GM12891 (cell line): ENCODE results near the gene ABCG4.

ENCODE experiments used
- DNase-seq: peaks from one replicate; pipeline ENCODE4 v3.0.0; 2011; ENCODE audit warnings: low spot score; ENCODE audit not compliant: insufficient read length
- FAIRE-seq: peaks from 2 replicates; lab custom pipeline; 2011; peaks lifted over from hg19 to GRCh38; lab: Jason Lieb, UNC
- PAX5 ChIP-seq: IDR thresholded peaks from 2 replicates; pipeline ENCODE4 v1.6.1; 2011; ENCODE audit warnings: low read length, moderate library complexity, mild to moderate bottlenecking; ENCODE audit not compliant: insufficient read depth, severe bottlenecking
- POLR2A ChIP-seq: IDR thresholded peaks from 2 replicates; pipeline ENCODE4 v1.6.1; 2011; ENCODE audit warnings: low read depth, low read length, control low read depth
- POLR2AphosphoS5 ChIP-seq: IDR thresholded peaks from 2 replicates; pipeline ENCODE4 v1.6.1; 2011; ENCODE audit warnings: low read depth, low read length, control low read depth
- POU2F2 ChIP-seq: IDR thresholded peaks from 2 replicates; pipeline ENCODE4 v1.6.1; 2011; ENCODE audit warnings: low read depth, mild to moderate bottlenecking, control low read depth, low read length, moderate library complexity
- SPI1 ChIP-seq: IDR thresholded peaks from 2 replicates; pipeline ENCODE4 v1.6.1; 2011; ENCODE audit warnings: low read depth, low read length, control low read depth
- TAF1 ChIP-seq: IDR thresholded peaks from 2 replicates; pipeline ENCODE4 v1.6.1; 2011; ENCODE audit warnings: low read depth, low read length, control low read depth

ABCG4 gene

DNA sequence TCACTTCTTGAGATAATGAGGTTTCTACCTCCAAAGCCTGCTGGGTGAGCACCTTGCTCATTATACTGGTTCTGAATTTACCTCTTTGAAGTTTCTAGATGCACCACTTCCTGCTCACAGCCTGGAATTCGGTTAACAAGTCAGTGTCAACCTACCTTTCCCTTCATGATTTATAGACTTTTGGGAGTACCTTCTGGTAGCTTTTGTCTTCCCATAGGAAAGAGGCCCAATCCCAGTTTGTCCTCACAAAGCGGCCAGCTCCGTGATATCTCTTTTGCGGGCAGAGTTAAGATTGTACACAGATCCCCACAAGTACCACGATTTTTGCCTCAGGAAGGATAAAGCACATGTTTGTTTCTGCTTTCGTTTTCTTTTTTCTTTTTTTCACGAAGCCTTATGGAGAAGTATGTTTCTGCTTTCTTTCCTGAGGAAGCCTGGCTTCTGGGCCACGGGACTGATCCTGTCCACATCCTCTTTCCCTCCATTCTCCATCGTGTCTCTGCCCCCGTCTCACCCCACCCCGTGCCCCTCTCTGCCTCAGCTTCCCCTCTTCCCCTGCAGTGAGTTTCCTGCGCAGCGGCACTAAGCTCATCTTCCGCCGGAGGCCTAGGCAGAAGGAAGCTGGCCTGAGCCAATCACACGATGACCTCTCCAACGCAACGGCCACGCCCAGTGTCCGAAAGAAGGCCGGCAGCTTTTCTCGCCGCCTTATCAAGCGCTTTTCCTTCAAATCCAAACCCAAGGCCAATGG, 33.2 kb upstream of the ABCG4 start:
- FAIRE-seq (no peak), DNase-seq (no peak)
- TF ChIP-seq SPI1, result no peak
- TF ChIP-seq PAX5, result no peak
- no peak for TF ChIP-seq POU2F2
- no peak for TF ChIP-seq POLR2A
- TF ChIP-seq POLR2AphosphoS5, result no peak
- no peak for TF ChIP-seq TAF1

DNA sequence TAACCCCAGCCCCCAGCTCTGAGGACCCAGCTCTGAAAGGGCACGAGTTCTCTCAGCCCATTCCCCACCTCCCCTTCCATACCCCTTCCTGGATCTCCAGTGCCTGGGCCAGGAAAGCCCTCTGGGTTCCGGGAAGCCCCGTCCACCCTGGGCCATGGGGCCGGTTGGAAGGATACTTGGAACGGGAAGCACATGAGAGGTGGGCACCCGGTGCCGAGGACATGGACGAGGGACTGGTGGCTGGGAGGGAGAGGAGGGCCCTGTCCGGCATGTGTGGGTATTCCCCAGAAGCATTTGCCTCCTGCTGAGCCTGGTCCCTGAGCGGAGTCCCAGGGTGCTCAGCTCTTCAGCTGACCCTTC, 32.6 kb upstream of the ABCG4 start:
- FAIRE-seq (no peak), DNase-seq (no peak)
- no peak for TF ChIP-seq POLR2A
- TF ChIP-seq POLR2AphosphoS5, result no peak
- TF ChIP-seq SPI1, result no peak
- TF ChIP-seq PAX5, result no peak
- TF ChIP-seq POU2F2, result no peak
- TF ChIP-seq TAF1, result no peak

DNA sequence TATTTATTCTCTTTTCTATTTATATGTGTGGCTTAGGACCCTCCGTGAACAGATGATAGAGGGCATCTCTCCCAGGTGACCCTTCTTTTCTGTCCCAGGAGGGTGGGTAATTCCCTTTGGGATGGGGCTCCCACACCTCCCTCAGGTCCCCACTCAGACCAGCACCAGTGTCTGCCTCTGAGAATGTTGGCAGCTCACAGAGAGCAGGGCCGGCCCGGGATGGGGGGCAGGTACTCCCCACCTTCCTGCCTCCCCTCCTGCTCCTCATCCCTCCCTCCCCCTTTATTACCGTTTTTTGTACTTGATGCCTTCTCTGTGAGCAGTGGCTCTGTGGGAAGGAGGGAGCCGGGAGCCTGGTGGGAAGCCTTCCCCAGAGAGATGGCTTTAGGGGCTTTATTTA, 32.3 kb upstream of the ABCG4 start:
- no peak for TF ChIP-seq TAF1
- TF ChIP-seq PAX5, result no peak
- no peak for FAIRE-seq
- DNase-seq, result no peak

DNA sequence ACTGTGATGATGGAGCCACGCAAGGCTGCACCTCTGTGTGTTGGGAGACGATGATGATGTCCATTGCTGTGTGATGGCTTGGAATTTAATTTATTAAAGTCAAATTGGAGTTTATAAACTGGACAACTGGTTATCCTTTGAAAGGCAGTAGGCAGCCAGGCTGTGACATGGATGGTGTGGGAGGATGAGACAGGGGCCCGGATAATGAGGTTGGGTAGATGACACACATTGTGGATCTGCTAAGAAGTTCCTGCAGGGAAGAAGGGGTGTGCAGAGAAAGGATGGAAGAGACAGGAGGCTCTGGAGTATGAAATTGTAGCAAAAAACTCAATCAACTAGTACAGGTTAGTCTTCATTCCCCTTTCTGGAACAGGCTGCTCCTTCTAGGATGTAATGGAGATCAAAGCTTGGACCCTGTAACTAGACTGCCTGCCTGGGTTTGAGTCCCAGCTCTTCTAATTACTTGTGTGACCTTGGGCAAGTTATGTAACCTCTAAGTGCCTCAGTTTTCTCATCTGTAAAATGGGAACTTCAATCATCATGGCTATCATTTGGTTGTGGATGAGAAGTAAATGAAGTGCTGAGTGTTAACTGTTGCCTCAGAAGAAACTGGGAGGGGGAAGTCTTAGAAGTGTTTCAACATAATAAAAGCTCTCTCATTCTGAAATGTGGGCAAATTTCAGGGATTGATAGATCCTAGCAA, 31.7 kb upstream of the ABCG4 start:
- TF ChIP-seq POLR2A (no peak), POLR2AphosphoS5 (no peak), SPI1 (no peak), POU2F2 (no peak), TAF1 (no peak), PAX5 (no peak)
- DNase-seq (no peak), FAIRE-seq (no peak)

DNA sequence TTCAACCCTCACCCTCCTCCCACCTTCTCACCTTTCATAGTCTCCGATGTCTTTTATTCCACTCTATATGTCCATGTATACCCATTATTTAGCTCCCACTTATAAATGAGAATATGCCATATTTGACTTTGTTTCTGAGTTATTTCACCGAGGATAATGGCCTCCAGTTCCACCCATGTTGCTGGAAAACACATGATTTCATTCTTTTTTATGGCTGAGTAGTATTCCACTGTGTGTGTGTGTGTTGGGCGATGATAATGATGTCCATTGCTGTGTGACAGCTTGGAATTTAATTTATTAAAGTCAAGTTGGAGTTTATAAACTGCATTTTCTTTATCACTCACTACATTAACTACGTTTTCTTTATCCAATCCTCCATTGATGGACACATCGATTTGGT, 30.6 kb upstream of the ABCG4 start:
- no peak for FAIRE-seq
- DNase-seq, result no peak
- no peak for TF ChIP-seq PAX5
- TF ChIP-seq SPI1, result no peak
- no peak for TF ChIP-seq TAF1
- no peak for TF ChIP-seq POLR2A
- no peak for TF ChIP-seq POU2F2
- no peak for TF ChIP-seq POLR2AphosphoS5

DNA sequence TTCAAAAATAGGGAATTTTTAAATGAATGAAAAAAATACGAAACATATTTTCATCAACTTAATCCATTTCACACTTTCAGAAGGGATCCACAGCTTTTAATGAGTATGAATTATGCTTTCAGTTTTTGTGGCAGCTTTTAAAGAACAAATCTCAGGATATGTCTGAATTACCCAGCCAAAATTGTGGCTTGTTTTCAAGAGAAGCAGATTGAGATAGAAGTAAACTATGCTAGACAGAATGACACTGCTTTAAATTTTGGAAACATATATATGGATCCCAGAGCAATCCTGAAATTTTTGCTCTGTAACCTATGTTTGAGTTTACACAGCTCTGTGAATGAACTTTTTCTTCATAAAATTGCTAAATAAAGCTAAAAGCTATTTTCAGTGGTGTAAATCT, 29.9 kb upstream of the ABCG4 start:
- FAIRE-seq, result no peak
- no peak for TF ChIP-seq POLR2AphosphoS5
- no peak for TF ChIP-seq PAX5
- TF ChIP-seq TAF1, result no peak
- no peak for TF ChIP-seq POLR2A
- TF ChIP-seq SPI1, result no peak
- TF ChIP-seq POU2F2, result no peak

DNA sequence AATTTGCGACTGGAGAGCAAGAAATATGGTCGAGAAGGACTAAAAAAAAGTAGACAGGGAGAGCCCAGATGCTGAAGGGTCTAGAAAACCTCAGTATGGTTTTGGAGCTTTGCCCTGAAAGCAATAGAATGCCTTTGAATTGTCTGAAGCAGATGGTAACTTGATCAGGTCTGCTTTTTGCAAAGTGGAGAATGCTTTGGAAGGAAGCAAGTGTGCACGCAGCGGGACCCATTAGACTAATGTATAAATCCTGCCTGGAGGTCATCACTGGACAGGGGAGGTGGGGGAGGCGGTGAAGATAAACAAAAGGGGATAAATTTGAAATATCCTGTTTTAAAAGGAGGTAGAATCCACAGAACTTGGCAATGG, 28.2 kb upstream of the ABCG4 start:
- DNase-seq, result no peak
- TF ChIP-seq PAX5 (no peak), SPI1 (no peak), POU2F2 (no peak), TAF1 (no peak), POLR2AphosphoS5 (no peak), POLR2A (no peak)
- FAIRE-seq, result no peak

More for the DNA sequence above, 29.9 kb upstream of the ABCG4 start:
- no peak for DNase-seq

DNA sequence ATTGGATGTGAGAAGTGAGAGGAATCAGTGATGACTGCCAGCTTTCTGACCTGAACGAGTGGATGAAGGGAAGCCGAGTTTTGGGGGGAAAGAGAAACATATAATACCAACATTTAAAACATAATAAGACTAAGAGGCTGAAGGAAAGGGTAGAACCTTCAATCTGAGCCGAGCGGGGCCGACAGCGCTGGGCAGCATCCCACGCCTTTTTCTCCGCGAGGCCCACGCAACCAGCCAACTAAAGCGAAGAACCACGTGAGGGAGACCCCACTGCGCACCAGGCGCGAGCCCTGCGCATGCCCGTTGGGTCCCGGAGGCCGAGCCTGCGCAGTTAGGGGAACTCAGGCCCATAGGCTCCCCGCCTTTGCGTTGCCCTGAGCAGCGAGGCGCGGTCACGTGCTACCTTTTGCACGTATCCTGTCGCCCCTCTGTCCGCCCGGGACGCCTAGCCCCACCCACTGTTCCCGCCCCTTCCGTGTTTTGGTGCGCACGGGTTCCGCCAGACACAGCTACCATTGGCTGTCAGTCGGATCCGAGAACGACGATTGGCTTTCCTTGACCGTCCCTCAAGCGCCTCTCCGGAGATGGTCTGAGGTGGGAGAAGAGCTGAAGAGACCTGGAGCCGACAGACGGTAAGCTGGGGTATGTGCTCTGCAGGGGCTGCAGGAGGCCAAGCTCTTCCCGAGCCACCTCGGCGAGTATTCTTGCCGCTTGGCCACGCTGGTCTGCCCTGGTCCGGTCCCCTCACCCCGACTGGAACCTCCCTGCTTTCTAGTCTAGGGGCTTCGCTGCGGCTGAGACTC, 27.6 kb upstream of the ABCG4 start, which contains the start of gene HINFP:
Gene HINFP (plus strand): TSS at position 573 of the 803 bp plus-strand sequence. CDS start 5,365 bp downstream, outside the sequence.
- TF ChIP-seq TAF1, result peak; percentile 72
- peak; percentile 34; the same call in 1 of the 2 replicates for TF ChIP-seq SPI1
- TF ChIP-seq POLR2AphosphoS5, result peak; percentile 67
- no peak for TF ChIP-seq PAX5
- peak; percentile 64; the same call in 1 of the 2 replicates for TF ChIP-seq POLR2A
- FAIRE-seq (peak; percentile 100), DNase-seq (peak; percentile 97)

DNA sequence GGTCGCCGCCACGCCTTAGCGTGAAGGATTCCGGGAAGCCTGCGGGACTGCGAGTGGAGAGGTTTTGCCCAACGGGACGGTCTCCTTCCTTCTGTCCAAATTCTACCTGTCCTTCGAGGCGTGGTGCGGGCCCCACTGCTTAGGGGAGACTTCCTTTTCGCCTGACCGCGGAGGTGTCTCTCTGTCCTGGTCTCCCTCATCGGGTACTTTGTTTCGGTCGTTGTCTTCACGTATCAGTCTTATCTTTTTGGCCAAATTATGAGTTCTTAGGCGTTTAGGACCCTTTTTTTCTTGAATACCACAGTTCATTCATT, 27.1 kb upstream of the ABCG4 start:
- FAIRE-seq (no peak), DNase-seq (no peak)

More for the DNA sequence above, 27.1 kb upstream of the ABCG4 start:
- no peak for TF ChIP-seq SPI1
- no peak for TF ChIP-seq POLR2AphosphoS5
- TF ChIP-seq PAX5, result no peak
- TF ChIP-seq TAF1, result no peak
- TF ChIP-seq POU2F2, result no peak
- TF ChIP-seq POLR2A, result no peak
